Central memory CD8-positive, alpha-beta T cell (primary cell): ENCODE data around the gene GALNT10.
"Not testable (repeated sequence)": the region's sequence is repeated elsewhere in the genome, so short reads cannot be mapped to it uniquely, and the experiment has no call there.

Experiments used
- ATAC-seq: fragments of 150-1000 bp; cut with Tn5 transposase; replicated peaks from 2 replicates; pipeline ENCODE4 v1.10.0; 2022; ENCODE audit warnings: mild to moderate bottlenecking, moderate FRiP score, moderate number of reproducible peaks; ENCODE audit not compliant: poor library complexity, severe bottlenecking; ENCODE audit errors: extremely low read depth
- DNase-seq, 2 donors: peaks; one replicate each; pipeline ENCODE4 v3.0.0; 2021; ENCODE audit warnings: low spot score in 2 of 2
- H3K27ac Mint-ChIP-seq: one replicate; pipeline ENCODE4 v1.8.0; 2022; ENCODE audit warnings: low read depth, mild to moderate bottlenecking, moderate library complexity, mixed read lengths
- H3K27me3 Mint-ChIP-seq: one replicate; pipeline ENCODE4 v1.8.0; 2022; ENCODE audit warnings: mixed read lengths
- H3K36me3 Mint-ChIP-seq: one replicate; pipeline ENCODE4 v1.8.0; 2022; ENCODE audit warnings: mild to moderate bottlenecking, moderate library complexity, mixed read lengths; ENCODE audit not compliant: insufficient read depth
- H3K4me1 Mint-ChIP-seq: one replicate; pipeline ENCODE4 v1.8.0; 2022; ENCODE audit warnings: mixed read lengths
- H3K4me3 Mint-ChIP-seq: one replicate; pipeline ENCODE4 v1.8.0; 2022; ENCODE audit warnings: mild to moderate bottlenecking, moderate library complexity, mixed read lengths
- H3K9me3 Mint-ChIP-seq: one replicate; pipeline ENCODE4 v1.8.0; 2022; ENCODE audit warnings: mixed read lengths

GALNT10 gene, protein sequence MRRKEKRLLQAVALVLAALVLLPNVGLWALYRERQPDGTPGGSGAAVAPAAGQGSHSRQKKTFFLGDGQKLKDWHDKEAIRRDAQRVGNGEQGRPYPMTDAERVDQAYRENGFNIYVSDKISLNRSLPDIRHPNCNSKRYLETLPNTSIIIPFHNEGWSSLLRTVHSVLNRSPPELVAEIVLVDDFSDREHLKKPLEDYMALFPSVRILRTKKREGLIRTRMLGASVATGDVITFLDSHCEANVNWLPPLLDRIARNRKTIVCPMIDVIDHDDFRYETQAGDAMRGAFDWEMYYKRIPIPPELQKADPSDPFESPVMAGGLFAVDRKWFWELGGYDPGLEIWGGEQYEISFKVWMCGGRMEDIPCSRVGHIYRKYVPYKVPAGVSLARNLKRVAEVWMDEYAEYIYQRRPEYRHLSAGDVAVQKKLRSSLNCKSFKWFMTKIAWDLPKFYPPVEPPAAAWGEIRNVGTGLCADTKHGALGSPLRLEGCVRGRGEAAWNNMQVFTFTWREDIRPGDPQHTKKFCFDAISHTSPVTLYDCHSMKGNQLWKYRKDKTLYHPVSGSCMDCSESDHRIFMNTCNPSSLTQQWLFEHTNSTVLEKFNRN

DNA sequence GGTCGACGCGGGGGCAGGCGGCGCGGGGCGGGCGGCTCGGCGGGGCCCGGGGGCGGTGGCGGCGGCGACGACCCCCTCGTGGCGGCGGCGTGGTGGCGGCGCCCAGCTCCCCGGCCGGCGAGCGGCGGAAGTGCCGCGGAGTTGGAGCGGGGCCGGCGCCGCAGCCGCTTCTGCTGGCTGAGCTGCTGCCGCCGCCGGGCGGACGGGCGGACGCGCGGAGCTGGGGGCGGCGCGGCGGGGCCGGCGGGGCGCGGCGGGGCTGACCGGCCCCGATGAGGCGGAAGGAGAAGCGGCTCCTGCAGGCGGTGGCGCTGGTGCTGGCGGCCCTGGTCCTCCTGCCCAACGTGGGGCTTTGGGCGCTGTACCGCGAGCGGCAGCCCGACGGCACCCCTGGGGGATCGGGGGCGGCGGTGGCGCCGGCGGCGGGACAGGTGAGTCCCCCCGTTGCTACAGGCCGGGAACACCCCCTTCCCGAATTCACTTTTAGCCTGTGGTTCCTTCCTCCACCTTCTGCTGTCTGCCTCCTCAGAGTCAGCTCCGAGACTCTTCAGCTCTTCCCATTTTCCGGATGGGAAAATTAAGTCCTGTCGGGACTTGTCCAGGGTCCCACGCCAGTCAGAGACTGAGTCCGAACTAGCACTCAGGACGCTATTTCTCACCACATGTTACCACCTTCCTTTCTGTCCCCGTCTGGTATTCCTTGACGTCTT lies at the start of gene GALNT10:
GALNT10 (plus strand) TSS at position 139 of the 710 bp plus-strand sequence; CDS start at position 273, 134 bp downstream.
- ATAC-seq, result peak; percentile 71
- H3K27me3 Mint-ChIP-seq, result no peaks in the 10 kb centered on the region
- peaks cover 39% of the 10 kb centered on the region for H3K4me1 Mint-ChIP-seq
- H3K36me3 Mint-ChIP-seq, result peaks cover 16% of the 10 kb centered on the region
- peak within 1 kb of the TSS; percentile 94 for H3K4me3 Mint-ChIP-seq
- DNase-seq, result no peak
- peak within 1 kb of the TSS; percentile 96 for H3K27ac Mint-ChIP-seq
- H3K9me3 Mint-ChIP-seq, result no peaks in the 10 kb centered on the region

DNA sequence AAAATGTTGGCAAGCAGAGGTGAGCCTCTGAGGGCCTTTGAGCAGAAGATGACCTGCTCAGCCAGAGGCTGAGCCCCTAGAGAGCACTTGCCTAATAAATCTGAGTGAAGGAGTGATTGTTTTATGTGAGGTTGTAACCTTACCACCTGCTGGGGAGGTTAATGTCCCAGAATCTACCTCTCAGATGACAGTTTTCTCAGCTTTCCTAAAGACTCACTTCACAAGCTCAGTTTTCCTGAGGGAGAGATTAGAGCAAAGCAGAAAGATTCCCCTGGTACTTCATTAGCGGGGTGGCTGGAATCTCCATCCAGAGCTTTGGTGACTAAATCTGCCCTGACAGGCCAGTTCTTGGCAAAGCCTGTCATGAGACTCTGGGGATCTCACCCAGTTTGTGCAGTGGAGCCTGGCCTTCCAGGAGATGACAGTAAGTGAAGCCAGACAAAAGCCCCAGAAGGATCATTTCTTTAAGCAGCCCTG lies 48.8 kb upstream of the GALNT10 start:
- ATAC-seq, result no peak
- no peak for DNase-seq
- H3K27ac Mint-ChIP-seq, result no peak overlapping the region
- peaks cover 18% of the 10 kb centered on the region for H3K27me3 Mint-ChIP-seq
- H3K9me3 Mint-ChIP-seq, result no peaks in the 10 kb centered on the region
- no peaks in the 10 kb centered on the region for H3K4me1 Mint-ChIP-seq
- no peak overlapping the region for H3K4me3 Mint-ChIP-seq
- H3K36me3 Mint-ChIP-seq, result no peaks in the 10 kb centered on the region

DNA sequence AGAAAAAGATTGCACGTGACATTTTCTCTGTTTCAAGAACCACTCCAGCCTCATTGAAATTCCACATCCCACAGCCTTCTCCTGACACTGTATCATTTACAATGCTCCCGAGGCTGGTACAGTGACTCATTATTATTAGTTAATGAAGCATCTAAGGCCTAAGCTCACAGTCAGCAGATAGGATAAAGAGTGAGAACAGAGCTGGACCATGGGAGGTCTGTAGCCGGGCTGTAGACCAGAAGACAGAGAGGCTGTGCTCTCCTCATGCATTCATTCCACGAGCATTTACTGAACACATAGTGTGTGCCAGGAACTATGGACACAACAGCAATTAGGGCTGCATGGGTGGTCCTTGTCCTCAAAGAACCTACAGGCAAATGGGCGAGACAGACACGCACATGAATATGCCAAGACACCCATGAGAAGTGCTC lies 47.3 kb upstream of the GALNT10 start:
- ATAC-seq (no peak), DNase-seq (no peak)
- Mint-ChIP-seq H3K36me3 (no peaks in the 10 kb centered on the region), H3K27me3 (peaks cover 18% of the 10 kb centered on the region), H3K27ac (no peak overlapping the region), H3K4me1 (no peaks in the 10 kb centered on the region), H3K4me3 (no peak overlapping the region), H3K9me3 (no peaks in the 10 kb centered on the region)

DNA sequence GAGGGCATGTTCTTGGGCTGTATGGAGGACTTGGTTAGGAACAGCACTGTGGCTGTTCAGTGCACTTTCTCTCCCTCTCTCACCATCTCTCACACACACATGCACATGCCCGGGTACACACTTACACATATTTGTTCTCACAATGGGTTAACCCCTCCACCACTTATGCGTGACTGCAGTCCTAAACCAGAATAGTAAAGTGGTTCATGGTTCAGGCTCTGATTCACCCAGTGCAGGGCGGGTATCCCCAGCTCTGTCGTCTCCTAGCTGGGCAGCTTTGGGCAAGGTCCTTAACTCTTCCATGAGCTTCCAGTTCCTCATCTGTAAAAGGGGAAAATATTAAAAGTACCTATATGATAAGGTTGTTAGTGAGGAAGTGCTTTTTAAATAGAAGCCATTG lies 45.3 kb upstream of the GALNT10 start:
- Mint-ChIP-seq H3K27me3 (peaks cover 18% of the 10 kb centered on the region), H3K9me3 (no peaks in the 10 kb centered on the region), H3K27ac (no peak overlapping the region), H3K36me3 (no peaks in the 10 kb centered on the region), H3K4me3 (no peak overlapping the region), H3K4me1 (no peaks in the 10 kb centered on the region)
- no peak for ATAC-seq
- no peak for DNase-seq

DNA sequence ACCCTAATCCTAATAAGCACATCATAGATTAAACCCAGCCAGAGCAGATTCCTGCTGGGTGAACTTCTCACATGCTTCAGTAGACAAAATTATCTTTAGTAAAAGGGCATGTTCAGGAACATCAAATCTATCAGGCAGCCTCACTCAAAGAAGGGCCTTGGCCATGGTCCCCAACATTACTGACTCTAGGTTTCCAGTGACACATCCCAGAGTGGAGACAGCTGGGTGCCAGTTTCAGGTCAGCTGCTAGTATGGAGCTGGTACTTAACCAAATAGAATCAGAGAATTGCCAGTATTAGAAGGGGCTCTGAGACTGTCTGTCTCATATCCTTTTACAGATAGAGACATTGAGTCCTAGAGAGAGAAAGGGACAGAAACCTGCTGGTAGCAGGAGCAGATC lies 44.1 kb upstream of the GALNT10 start:
- H3K27ac Mint-ChIP-seq, result no peak overlapping the region

DNA sequence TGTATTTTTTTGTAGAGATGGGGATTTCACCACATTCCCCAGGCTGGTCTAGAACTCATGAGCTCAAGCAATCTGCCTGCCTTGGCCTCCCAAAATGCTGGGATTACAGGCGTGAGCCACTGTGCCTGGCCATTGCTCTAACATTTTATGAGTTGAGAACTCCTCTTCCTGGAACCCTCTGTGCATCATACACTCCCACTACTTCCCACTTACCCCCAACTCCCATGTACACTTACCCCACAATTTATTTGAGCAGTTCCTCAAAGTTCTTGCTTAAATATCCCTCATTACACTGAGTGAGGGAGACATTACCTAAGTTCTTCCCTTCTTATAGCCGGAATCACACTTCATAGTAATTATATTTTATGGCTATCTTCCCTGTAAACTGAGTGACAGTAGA lies 42.9 kb upstream of the GALNT10 start:
- no peaks in the 10 kb centered on the region for H3K9me3 Mint-ChIP-seq
- no peak for DNase-seq
- H3K27me3 Mint-ChIP-seq, result peaks cover 32% of the 10 kb centered on the region
- H3K27ac Mint-ChIP-seq, result no peak overlapping the region
- no peaks in the 10 kb centered on the region for H3K4me1 Mint-ChIP-seq
- no peak overlapping the region for H3K4me3 Mint-ChIP-seq
- no peak for ATAC-seq
- no peaks in the 10 kb centered on the region for H3K36me3 Mint-ChIP-seq

More for the DNA sequence above, 44.1 kb upstream of the GALNT10 start:
- Mint-ChIP-seq H3K36me3 (no peaks in the 10 kb centered on the region), H3K4me3 (no peak overlapping the region), H3K27me3 (peaks cover 21% of the 10 kb centered on the region), H3K9me3 (no peaks in the 10 kb centered on the region), H3K4me1 (no peaks in the 10 kb centered on the region)
- no peak for DNase-seq
- ATAC-seq, result no peak

DNA sequence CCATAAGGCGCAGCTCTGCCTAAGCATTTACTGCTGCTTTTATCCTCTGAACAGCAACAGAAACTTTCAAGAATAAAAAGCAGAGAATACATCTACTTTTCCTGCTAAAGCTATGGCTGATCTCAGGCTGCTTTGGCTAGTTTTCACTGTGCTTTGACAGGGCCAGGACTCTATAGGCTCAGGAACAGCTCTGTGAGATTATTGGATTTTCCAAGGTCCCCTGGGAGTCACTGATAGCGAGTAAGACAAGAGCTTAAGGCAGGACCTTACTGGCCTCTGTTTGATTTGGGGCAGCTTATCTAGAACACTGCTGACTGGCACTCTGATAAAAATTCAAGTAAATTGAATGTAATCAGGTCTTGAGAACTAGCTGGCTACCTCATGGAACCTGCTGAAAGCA lies 40.1 kb upstream of the GALNT10 start:
- not testable (repeated sequence) for H3K4me1 Mint-ChIP-seq, DNase-seq, H3K9me3 Mint-ChIP-seq, H3K36me3 Mint-ChIP-seq, ATAC-seq, H3K4me3 Mint-ChIP-seq, H3K27ac Mint-ChIP-seq
- peaks cover 27% of the 10 kb centered on the region for H3K27me3 Mint-ChIP-seq

DNA sequence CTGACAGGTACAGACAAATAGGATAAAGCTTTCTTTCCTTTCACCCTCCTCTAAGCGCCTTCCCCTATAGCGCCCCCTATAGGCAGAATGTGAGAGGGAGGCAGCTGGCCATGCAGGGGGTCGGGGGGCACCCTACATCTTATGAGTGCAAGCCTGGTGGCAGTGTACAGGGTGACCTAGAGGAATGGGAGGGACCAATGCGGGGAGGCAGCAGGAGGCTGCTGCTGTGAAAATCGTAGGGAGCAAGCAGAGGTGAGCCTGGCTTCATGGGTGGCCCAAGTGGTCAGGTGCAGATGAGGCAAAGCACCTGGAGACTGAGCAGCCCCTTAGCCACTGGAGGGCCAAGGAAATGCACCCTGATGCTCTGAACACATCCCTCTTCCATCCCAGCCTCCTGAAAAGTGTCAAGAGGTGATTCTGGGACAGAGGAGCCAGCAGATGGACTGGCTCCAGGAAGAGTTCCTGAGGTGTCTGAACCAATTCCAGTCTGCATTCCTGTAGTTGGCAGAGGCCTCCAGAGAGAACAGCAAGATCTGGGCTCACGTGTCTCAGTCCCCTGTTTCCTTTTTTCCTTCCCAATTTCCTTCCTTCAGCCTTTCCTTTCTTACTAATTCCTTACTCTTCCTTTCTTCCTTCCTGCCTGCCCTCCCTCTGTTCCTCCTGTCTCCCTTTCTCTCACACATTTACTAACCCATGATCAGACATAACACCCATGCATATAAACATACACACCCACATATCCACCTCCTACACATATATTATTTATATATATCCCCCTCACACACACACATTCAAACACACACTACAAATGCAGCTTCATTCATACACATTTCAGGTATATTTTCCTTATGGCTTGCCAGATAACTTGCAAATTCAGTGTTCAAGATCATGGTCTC lies 32.8 kb upstream of the GALNT10 start:
- Mint-ChIP-seq H3K36me3 (no peaks in the 10 kb centered on the region), H3K27me3 (peaks cover 30% of the 10 kb centered on the region), H3K4me1 (no peaks in the 10 kb centered on the region), H3K9me3 (no peaks in the 10 kb centered on the region), H3K27ac (no peak overlapping the region), H3K4me3 (no peak overlapping the region)
- DNase-seq, result no peak
- no peak for ATAC-seq

DNA sequence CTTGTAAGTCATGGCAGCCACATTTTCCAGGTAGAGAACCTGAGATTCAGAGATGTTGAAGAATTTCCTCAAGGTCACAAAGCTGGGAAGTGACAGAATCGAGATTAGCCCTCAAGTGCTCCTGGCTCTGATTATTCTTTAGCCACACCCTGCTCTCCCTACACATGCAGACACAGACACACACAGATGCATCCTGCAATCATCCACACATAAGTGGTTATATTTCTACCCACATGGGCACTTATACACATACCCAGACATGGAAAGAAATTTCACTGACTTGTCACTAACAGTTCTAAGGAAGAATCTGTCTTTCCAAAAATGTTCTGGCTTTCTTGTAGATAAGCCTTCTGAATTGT lies 32.2 kb upstream of the GALNT10 start:
- no peaks in the 10 kb centered on the region for H3K4me1 Mint-ChIP-seq
- DNase-seq (no peak), ATAC-seq (no peak)
- H3K4me3 Mint-ChIP-seq, result no peak overlapping the region
- peaks cover 30% of the 10 kb centered on the region for H3K27me3 Mint-ChIP-seq
- H3K27ac Mint-ChIP-seq, result no peak overlapping the region
- H3K36me3 Mint-ChIP-seq, result no peaks in the 10 kb centered on the region
- no peaks in the 10 kb centered on the region for H3K9me3 Mint-ChIP-seq

DNA sequence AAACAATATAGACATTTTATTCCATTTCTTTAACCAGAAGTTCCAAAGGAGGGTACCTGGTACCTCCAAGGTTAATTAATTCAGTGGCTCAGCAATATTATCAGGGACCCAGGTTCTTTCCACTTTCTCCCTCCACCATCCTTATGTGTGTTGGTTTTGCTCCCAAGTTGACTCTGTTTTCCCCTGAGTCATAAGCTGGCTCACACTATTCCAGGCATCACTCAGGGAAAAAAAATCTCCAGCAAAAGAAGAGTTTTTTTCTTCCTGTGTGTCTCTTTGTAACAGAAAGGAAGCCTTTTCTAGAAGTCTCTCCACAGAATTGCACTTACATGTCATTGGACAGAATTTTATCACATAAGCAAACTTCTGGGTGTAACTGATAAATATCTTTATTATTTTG lies 31.2 kb upstream of the GALNT10 start:
- no peak for ATAC-seq
- DNase-seq, result no peak
- H3K27ac Mint-ChIP-seq, result no peak overlapping the region
- no peaks in the 10 kb centered on the region for H3K36me3 Mint-ChIP-seq
- no peaks in the 10 kb centered on the region for H3K4me1 Mint-ChIP-seq
- H3K9me3 Mint-ChIP-seq, result no peaks in the 10 kb centered on the region
- no peak overlapping the region for H3K4me3 Mint-ChIP-seq
- peaks cover 37% of the 10 kb centered on the region for H3K27me3 Mint-ChIP-seq

DNA sequence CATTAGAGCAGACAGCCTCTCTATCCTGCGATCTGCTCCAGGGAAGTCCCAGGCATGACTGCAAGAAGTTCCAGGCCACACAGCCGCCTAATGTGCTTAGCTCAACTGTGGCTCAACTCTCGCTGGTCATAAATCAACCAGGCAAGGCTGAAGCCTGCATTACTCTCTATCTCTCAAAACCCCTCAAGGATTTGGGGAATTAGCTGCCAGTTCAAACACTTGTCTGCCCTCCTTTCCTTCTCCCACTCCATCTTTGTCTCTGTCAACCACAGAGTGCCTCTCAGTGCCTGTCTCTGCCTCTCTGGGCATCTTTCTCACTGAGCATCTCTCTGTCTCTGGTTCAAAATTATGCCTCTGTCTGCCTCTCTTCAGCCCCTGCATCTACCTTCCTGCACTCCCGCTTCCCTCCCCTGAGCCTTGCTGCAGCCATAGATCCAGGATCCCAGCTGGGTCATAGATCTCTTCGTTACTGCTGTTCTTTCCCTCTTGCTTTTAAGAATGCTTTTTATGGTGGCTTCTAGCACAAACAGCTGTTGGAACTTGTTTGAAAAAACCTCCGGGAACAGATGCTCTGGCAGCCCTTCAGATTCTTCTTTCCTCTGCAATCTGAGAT lies 27.9 kb upstream of the GALNT10 start:
- no peak for ATAC-seq
- no peak overlapping the region for H3K27ac Mint-ChIP-seq
- no peak for DNase-seq
- H3K4me1 Mint-ChIP-seq, result no peaks in the 10 kb centered on the region
- H3K36me3 Mint-ChIP-seq, result no peaks in the 10 kb centered on the region
- peaks cover 57% of the 10 kb centered on the region for H3K27me3 Mint-ChIP-seq
- no peaks in the 10 kb centered on the region for H3K9me3 Mint-ChIP-seq
- no peak overlapping the region for H3K4me3 Mint-ChIP-seq
